HG03039 (cell line): ENCODE results near the gene SYP.
"Not testable (repeated sequence)": the region's sequence is repeated elsewhere in the genome, so short reads cannot be mapped to it uniquely, and the experiment has no call there.

Source experiments
- ATAC-seq: cut with Tn5 transposase; IDR thresholded peaks from one replicate; pipeline ENCODE4 v1.9.1; 2021; ENCODE audit warnings: mild to moderate bottlenecking, moderate library complexity; ENCODE audit not compliant: unreplicated experiment

SYP gene

GRCh38 chrX:49143154-49143553 is 56.8 kb downstream of the SYP start:
- ATAC-seq: not testable (repeated sequence)

GRCh38 chrX:49142264-49142663 is 57.7 kb downstream of the SYP start:
- not testable (repeated sequence) for ATAC-seq

GRCh38 chrX:49139713-49140112 is 60.3 kb downstream of the SYP start:
- no peak for ATAC-seq
